Mucosa of rectum (tissue), 2 donors: ENCODE measurements around the gene METTL8.
"Not testable (repeated sequence)": the region's sequence is repeated elsewhere in the genome, so short reads cannot be mapped to it uniquely, and the experiment has no call there.

Experiments used
- H3K27ac ChIP-seq, 2 donors: one replicate each; pipeline ENCODE4 v1.7.0; 2013; ENCODE audit warnings: inconsistent platforms in 2 of 2, low read depth in 2 of 2, low read length in 2 of 2
- H3K27me3 ChIP-seq, 2 donors: one replicate each; pipeline ENCODE4 v1.7.0; 2013; ENCODE audit warnings: low read length in 2 of 2; ENCODE audit not compliant: control insufficient read depth in 2 of 2, insufficient read depth in 2 of 2
- H3K36me3 ChIP-seq, 2 donors: one replicate each; pipeline ENCODE4 v1.7.0; 2013; ENCODE audit warnings: low read length in 2 of 2; ENCODE audit not compliant: control insufficient read depth in 2 of 2, insufficient read depth in 2 of 2
- H3K4me1 ChIP-seq, 2 donors: one replicate each; pipeline ENCODE4 v1.7.0; 2013; ENCODE audit warnings: low read length in 2 of 2, mild to moderate bottlenecking in 1 of 2; ENCODE audit not compliant: control insufficient read depth in 2 of 2, insufficient read depth in 2 of 2
- H3K4me3 ChIP-seq, 2 donors: one replicate each; pipeline ENCODE4 v1.7.0; 2013; ENCODE audit warnings: low read length in 2 of 2
- H3K9ac ChIP-seq, 2 donors: one replicate each; pipeline ENCODE4 v1.7.0; 2013; ENCODE audit warnings: low read length in 2 of 2, low read depth in 1 of 2, mild to moderate bottlenecking in 1 of 2
- H3K9me3 ChIP-seq, 2 donors: one replicate each; pipeline ENCODE4 v1.7.0; 2013; ENCODE audit warnings: low read length in 2 of 2; ENCODE audit not compliant: control insufficient read depth in 2 of 2
- donor health status: healthy.
- donor health status: Normal muscosa, but diverticular disease.

Gene METTL8

GRCh38 chr2:171431677-171432167 is 2.1 kb downstream of the METTL8 start:
- H3K27ac ChIP-seq = peak overlapping the region in 1 of 2 donors; percentile 6
- H3K9ac ChIP-seq = no peak overlapping the region
- H3K27me3 ChIP-seq = no peaks in the 10 kb centered on the region
- H3K9me3 ChIP-seq = no peaks in the 10 kb centered on the region
- peaks cover 2 to 5% of the 10 kb centered on the region in 2 donors for H3K36me3 ChIP-seq
- H3K4me3 ChIP-seq = no peak overlapping the region
- peaks cover 16 to 17% of the 10 kb centered on the region in 2 donors for H3K4me1 ChIP-seq

GRCh38 chr2:171430516-171431410 is 3.0 kb downstream of the METTL8 start:
- no peak overlapping the region for H3K4me3 ChIP-seq
- peak overlapping the region in 1 of 2 donors; percentile 21 for H3K27ac ChIP-seq
- H3K4me1 ChIP-seq = peaks cover 16 to 17% of the 10 kb centered on the region in 2 donors
- no peaks in the 10 kb centered on the region for H3K27me3 ChIP-seq
- no peak overlapping the region for H3K9ac ChIP-seq
- H3K9me3 ChIP-seq = no peaks in the 10 kb centered on the region
- H3K36me3 ChIP-seq = no peaks in the 10 kb centered on the region

GRCh38 chr2:171422710-171423495 is 10.9 kb downstream of the METTL8 start:
- not testable (repeated sequence) for H3K4me3 ChIP-seq

GRCh38 chr2:171420728-171421563 is 12.8 kb downstream of the METTL8 start:
- Histone ChIP-seq H3K4me1 (no peaks in the 10 kb centered on the region), H3K27me3 (no peaks in the 10 kb centered on the region), H3K9ac (no peak overlapping the region), H3K9me3 (peaks cover 0 to 3% of the 10 kb centered on the region in 2 donors), H3K36me3 (no peaks in the 10 kb centered on the region), H3K4me3 (no peak overlapping the region), H3K27ac (no peak overlapping the region)

More at GRCh38 chr2:171422710-171423495, 10.9 kb downstream of the METTL8 start:
- not testable (repeated sequence) for H3K36me3 ChIP-seq, H3K9ac ChIP-seq, H3K27ac ChIP-seq, H3K4me1 ChIP-seq, H3K27me3 ChIP-seq, H3K9me3 ChIP-seq

- no peaks in the 10 kb centered on the region for H3K36me3 ChIP-seq
- H3K27ac ChIP-seq = no peak overlapping the region
- H3K9me3 ChIP-seq = peaks cover 0 to 3% of the 10 kb centered on the region in 2 donors
- no peaks in the 10 kb centered on the region for H3K4me1 ChIP-seq
- H3K9ac ChIP-seq = no peak overlapping the region
- no peak overlapping the region for H3K4me3 ChIP-seq
- H3K27me3 ChIP-seq = no peaks in the 10 kb centered on the region
These were observed 14.5 kb downstream of the METTL8 start for GRCh38 chr2:171419333-171419732.

- Histone ChIP-seq H3K9ac (no peak overlapping the region), H3K27ac (no peak overlapping the region), H3K27me3 (no peaks in the 10 kb centered on the region), H3K36me3 (no peaks in the 10 kb centered on the region), H3K4me3 (no peak overlapping the region), H3K4me1 (no peaks in the 10 kb centered on the region), H3K9me3 (no peaks in the 10 kb centered on the region)
These were observed 17.5 kb downstream of the METTL8 start for GRCh38 chr2:171416009-171416926.

- H3K9ac ChIP-seq, H3K27ac ChIP-seq: not testable (repeated sequence)
These were observed 19.1 kb downstream of the METTL8 start for GRCh38 chr2:171414645-171415044.

GRCh38 chr2:171412571-171413175 is 21.1 kb downstream of the METTL8 start:
- Histone ChIP-seq H3K4me3 (no peak overlapping the region), H3K36me3 (no peaks in the 10 kb centered on the region), H3K9me3 (no peaks in the 10 kb centered on the region), H3K4me1 (no peaks in the 10 kb centered on the region), H3K27ac (no peak overlapping the region), H3K27me3 (no peaks in the 10 kb centered on the region), H3K9ac (no peak overlapping the region)

More at GRCh38 chr2:171414645-171415044, 19.1 kb downstream of the METTL8 start:
- H3K4me3 ChIP-seq, H3K36me3 ChIP-seq, H3K9me3 ChIP-seq, H3K27me3 ChIP-seq, H3K4me1 ChIP-seq: not testable (repeated sequence)
